Upper lobe of left lung (tissue), 4 donors: ENCODE results near the gene PPP1R13L.

Experiments used
- POLR2A ChIP-seq, 4 donors: fragments of 450-650 bp; IDR thresholded peaks; one replicate each; pipeline ENCODE4 v1.5.1; 2016 to 2017; ENCODE audit warnings: antibody characterized with exemption in 4 of 4, mild to moderate bottlenecking in 2 of 4
- TF ChIP-seq, protein P1 (sequence below), 6 experiments: fragments of 450-650 bp in 4 of 6; fragments of 200-600 bp in 2 of 6; sonication (generic) in 2 of 6; IDR thresholded peaks; one replicate each; pipeline ENCODE4 v1.5.1; 2016 to 2019; ENCODE audit warnings: antibody characterized with exemption in 6 of 6

DNA sequence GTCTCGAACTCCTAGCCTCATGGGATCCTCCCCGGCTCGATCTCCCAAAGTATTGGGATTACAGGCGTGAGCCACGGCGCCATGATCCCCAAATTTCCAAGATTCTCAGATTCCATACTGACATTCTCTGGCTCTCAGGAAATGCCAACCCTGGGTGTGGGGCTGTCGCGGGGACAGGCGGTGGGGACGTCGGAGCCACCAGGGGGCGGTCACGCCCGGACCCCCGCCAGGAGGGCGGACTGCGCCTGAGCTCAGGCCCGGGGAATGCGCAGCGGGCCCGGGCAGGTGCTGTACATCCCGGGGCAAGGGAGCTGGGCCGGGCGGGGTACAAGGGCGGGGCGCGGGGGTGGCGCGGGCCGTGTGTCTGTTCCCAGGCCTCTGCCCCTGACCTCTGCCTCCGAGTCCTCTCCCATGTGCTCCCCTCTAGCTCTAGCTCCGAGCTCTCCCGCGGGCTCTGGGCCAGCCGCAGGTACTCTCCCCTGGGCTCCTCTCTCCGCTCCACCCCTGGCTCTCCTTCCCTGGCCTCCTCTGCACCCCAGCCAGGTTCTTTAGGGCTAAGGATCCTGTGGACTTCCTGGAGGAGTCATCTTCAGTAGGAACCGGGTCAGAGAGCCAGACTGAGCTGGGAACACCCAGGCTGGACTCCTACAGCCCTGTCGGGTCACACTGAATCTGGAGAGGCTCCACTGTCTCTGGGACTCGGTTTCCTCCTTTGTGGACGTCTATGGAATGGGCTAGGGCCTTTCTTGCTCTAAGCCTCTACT is 2.4 kb downstream of the PPP1R13L start:
- TF ChIP-seq, protein P1, sequence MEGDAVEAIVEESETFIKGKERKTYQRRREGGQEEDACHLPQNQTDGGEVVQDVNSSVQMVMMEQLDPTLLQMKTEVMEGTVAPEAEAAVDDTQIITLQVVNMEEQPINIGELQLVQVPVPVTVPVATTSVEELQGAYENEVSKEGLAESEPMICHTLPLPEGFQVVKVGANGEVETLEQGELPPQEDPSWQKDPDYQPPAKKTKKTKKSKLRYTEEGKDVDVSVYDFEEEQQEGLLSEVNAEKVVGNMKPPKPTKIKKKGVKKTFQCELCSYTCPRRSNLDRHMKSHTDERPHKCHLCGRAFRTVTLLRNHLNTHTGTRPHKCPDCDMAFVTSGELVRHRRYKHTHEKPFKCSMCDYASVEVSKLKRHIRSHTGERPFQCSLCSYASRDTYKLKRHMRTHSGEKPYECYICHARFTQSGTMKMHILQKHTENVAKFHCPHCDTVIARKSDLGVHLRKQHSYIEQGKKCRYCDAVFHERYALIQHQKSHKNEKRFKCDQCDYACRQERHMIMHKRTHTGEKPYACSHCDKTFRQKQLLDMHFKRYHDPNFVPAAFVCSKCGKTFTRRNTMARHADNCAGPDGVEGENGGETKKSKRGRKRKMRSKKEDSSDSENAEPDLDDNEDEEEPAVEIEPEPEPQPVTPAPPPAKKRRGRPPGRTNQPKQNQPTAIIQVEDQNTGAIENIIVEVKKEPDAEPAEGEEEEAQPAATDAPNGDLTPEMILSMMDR (IDR thresholded peaks at IDR 0.05): peak; percentile 34 to 75 (median 55)
- TF ChIP-seq POLR2A (IDR thresholded peaks at IDR 0.05): no peak
